ENCODE data around the gene CHERP.
"Not testable (repeated sequence)": the region's sequence is repeated elsewhere in the genome, so short reads cannot be mapped to it uniquely, and the experiment has no call there.

The CHERP gene

GRCh38 chr19:16518483-16519229 lies 23.6 kb downstream of the CHERP start:
- DNase-seq: peak; percentile 58

- no peak for DNase-seq
Measured at GRCh38 chr19:16518061-16518460, 24.2 kb downstream of the CHERP start.

GRCh38 chr19:16516923-16517610 lies 25.2 kb downstream of the CHERP start:
- DNase-seq: peak; percentile 52

GRCh38 chr19:16516381-16516780 lies 25.9 kb downstream of the CHERP start:
- no peak for DNase-seq

DNA sequence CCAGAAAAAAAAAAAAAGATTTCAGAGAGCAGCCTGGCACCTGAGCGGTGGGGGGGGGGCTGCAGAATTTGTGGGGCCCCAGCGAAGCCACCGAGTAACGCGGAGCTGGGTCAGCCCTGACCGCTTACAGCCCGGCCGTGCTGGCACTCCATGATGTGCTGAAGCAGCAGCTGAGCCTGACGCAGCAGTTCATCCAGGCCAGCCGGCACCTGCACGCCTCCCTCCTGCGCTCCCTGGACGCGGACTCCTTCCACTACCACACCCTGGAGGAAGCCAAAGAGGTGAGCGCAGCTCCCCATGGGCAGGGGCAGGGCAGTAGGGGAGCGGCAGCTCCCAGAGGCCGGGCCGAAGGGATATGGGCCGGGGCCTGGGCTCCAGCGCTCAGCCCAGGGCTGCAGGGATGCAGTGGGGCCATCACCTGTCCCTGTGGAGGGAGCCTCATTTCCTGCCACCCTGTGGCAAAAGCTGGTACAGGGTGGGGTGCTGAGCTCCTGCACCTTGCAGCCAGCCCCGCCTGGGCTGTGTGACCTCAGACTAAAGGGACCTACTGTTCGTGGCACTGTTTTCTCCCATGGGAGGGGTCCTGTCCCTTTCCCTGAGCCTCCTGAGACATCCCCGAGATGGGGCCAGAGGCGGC lies 27.7 kb downstream of the CHERP start:
- peak; percentile 52 for DNase-seq

GRCh38 chr19:16512611-16513010 lies 29.6 kb downstream of the CHERP start:
- not testable (repeated sequence) for DNase-seq

DNA sequence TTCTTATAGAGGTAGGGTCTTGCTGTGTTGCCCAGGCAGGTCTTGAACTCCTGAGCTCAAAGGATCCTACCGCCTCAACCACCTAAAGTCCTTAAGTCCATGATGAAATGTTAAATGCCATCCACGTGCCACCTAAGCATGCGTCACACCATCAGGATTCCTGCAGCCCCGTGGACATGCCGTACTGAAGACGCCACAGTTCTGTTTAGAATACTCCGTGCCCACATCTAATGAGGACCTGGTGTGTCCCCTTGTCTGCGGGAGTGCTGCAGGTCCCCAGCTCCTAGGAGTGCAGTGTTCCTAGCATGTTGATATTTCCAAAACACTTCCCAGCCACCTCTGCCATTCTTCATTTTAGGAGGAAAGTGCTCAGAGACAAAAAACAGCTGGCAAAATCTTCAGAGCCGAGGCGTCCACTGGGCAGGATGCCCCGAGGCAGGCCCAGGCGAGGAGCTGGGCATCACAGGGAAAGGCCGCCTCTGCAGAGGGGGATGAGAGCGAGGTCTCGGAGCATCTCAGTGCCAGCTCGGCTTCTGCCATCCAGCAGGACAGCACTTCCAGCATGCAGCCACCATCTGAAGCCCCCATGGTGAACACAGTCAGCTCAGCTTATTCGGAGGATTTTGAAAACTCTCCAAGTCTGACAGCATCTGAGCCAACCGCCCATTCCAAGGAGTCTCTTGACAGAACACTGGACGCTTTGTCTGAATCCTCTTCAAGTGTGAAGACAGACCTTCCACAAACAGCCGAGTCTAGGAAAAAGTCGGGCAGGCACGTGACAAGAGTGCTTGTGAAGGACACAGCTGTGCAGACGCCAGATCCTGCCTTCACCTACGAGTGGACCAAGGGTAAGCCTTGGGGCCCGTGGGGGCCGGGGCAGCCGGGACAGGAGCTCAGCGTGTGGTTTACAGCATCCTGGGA lies 32.8 kb downstream of the CHERP start:
- DNase-seq: no peak

DNA sequence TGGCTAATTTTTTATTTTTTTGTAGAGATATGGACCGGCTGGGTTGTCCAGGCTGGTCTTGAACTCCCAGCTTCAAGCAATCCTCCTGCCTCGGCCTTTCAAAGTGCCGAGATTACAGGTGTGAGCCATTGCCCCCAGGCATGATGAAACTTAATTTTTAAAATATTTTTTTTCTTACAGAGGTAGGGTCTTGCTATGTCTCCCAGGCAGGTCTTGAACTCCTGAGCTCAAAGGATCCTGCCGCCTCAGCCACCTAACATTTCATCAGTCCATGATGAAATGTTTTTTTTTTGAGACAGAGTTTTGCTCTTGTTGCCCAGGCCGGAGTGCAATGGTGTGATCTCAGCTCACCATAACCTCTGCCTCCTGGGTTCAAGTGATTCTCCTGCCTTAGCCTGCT lies 33.7 kb downstream of the CHERP start:
- DNase-seq: no peak

DNA sequence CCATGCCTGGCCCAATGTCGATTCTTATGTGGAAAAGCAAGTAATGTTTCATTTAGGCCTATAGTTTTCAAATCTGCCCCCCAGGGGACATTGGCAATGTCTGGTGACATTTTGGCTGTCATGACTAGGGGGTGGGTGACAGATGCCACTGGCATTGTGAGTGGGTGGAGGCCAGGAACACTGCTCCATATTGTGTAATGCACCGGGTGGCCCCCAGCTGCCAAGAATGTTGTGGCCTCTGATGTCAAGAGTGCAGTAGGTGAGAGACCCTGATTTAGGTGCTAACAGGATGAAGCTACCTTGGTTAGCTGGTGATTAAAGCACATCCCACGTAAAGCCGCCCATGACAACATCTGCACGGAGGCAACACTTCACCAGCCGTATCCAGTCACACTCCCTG lies 35.3 kb downstream of the CHERP start:
- DNase-seq: no peak

- DNase-seq: not testable (repeated sequence)
Measured at GRCh38 chr19:16506161-16506560, 36.1 kb downstream of the CHERP start.

DNA sequence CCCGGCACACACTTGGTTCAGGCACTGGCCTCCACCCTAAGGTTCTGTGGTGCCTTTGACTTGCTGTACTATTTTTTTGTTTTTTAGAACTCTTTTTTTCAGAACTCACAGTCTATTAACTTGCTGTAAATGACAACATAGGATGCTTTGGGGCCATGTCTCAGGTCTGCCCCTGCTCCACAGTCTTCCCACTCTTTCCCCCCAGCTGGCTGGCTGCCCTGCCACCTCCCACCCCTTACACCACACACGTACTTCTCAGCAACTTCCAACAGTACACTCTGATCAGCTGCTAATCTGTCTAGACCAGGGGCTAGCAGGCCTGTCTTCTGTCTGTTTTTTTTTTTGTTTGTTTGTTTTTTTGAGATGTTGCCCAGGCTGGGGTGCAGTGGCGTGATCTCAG lies 38.0 kb downstream of the CHERP start:
- no peak for DNase-seq

DNA sequence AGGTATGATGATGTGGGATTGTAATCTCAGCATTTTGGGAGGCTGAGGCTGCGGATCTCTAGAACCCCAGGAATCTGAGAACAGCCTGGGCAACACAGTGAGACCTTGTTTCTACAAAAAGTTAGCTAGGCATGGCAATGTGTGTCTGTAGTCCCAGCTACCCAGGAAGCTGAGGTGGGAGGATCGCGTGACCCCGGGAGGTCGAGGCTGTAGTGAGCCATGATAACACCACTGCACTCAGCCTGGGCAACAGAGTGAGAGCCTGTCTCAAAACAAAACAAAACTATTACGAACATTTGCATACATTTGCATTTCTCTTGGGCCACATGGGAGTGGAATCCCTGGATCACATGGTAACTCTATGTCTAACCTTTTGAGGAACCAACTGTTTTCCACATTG lies 44.4 kb downstream of the CHERP start:
- DNase-seq: no peak

DNA sequence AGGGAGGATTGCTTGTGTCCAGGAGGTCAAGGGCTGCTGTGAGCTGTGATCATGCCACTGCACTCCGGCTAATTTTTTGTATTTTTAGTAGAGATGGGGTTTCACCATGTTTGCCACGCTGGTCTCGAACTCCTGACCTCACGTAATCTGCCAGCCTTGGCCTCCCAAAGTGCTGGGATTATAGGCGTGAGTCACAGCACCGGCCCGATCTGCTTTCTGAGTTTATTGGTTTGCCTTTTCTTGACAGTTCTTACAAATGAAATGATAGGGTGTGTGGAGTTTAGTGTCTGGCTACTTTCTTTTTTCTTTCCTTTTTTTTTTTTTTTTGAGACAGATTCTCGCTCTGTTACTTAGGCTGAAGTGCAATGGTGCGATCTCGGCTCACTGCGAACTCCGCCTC lies 45.2 kb downstream of the CHERP start:
- DNase-seq: no peak

GRCh38 chr19:16496613-16496983 lies 45.6 kb downstream of the CHERP start:
- no peak for DNase-seq

DNA sequence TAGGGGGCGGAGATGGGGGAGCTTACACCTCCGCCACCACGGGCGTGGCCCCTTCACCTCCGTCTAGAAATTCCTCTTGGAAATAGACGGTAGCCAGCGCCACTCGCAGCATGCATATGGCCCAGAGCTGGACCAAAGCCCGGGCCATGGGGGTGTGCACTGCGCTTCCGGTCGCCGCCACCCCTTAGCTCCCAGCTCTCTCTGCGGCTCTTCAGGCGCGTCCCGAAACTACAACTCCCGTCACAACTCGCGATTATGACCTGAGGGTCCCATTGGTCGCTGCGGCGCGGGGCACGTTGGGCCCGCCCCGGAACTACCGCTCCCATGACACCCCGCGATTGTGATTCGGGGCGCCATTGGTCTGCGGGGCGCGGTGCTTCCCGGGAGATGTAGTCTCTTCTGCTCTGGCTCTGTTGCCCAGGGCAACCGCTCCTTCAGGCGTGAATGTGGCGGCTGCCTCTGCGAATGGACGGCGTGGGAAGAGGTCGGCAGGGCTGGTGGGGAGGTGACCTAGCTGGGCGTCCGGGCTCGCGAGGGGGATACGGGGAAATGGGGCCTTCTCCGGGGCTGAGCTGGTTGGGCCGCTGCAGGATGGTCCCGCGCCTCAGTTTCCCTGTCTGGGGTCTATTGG lies 46.1 kb downstream of the CHERP start, which contains the start of the genes C19orf44 and CALR3:
C19orf44 (plus strand) TSS at position 413 of the 631 bp plus-strand sequence. CDS start 4,399 bp downstream, outside the sequence.
CALR3 (minus strand) TSS at position 186 of the 631 bp plus-strand sequence; CDS start at position 148, 38 bp downstream.
- DNase-seq: peak; percentile 99

DNA sequence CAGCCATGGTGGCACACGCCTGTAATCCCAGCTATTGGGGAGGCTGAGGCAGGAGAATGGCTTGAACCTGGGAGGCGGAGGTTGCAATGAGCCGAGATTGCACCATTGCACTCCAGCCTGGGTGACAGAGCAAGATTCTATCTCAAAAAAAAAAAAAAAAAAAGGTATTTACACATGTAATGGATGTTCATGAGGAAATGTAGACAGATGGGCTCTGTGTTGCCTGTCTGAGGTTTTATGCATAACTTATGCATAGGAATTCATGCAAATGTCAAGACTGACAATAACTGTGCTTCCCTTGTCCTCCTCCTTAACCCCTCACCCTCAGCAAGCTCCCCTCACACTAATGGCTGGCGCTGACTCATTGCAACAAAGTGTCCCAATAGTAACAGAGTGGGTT lies 55.8 kb downstream of the CHERP start:
- not testable (repeated sequence) for DNase-seq

- no peak for DNase-seq
Measured at GRCh38 chr19:16482745-16483144, 59.5 kb downstream of the CHERP start.

GRCh38 chr19:16477311-16477710 lies 64.9 kb downstream of the CHERP start:
- DNase-seq: no peak

- no peak for DNase-seq
Measured at GRCh38 chr19:16476401-16476800, 65.8 kb downstream of the CHERP start.

GRCh38 chr19:16473875-16474392 lies 68.3 kb downstream of the CHERP start:
- no peak for DNase-seq

DNA sequence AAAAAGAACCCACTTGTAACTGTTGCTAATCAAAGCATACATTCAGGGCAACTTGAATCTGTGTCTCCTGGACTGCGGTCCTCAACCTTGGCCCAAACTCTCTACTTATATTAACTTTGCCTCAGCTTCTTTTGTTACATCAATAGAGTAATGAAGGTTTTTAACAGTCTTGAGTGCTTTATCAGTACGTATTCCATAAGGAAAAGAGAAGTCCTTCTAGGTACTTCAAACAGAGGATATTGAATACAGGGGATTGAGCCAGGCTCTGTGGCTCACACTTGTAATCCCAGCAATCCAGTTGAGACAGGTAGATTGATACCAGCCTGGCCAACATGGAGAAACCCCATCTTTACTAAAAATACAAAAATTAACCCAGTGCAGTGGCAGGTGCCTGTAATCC lies 69.2 kb downstream of the CHERP start:
- DNase-seq: no peak

DNA sequence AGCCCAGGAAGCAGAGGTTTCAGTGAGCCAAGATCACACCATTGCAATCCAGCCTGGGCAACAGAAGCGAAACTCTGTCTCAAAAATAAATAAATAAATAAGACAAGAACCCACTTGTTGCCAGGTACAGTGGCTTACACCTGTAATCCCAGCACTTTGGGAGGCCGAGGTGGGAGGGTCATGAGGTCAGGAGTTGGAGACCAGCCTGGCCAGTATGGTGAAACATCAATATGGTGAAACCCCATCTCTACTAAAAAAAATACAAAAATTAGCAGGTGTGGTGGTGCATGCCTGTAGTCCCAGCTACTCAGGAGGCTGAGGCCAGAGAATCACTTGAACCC lies 69.7 kb downstream of the CHERP start:
- not testable (repeated sequence) for DNase-seq

All from islet precursor cell (in vitro differentiated cells).